ENCODE results near the gene DOCK6. TPM values are rescaled to one million over a fixed set of nuclear protein-coding genes. Genes with fewer than 3 reads are reported as not detected.
"Not testable (repeated sequence)": the region's sequence is repeated elsewhere in the genome, so short reads cannot be mapped to it uniquely, and the experiment has no call there.

DOCK6 gene
- total RNA-seq, 1 donor from 2014 or later, result 1.7 TPM

GRCh38 chr19:11196406-11197287 is 65.7 kb downstream of the DOCK6 start:
- DNase-seq, result no peak

- DNase-seq, result no peak
These were observed 66.6 kb downstream of the DOCK6 start for GRCh38 chr19:11195681-11196080.

GRCh38 chr19:11194656-11195558 is 67.4 kb downstream of the DOCK6 start:
- no peak for DNase-seq

GRCh38 chr19:11194173-11194572 is 68.2 kb downstream of the DOCK6 start:
- DNase-seq, result no peak

- DNase-seq, result no peak
These were observed 69.1 kb downstream of the DOCK6 start for GRCh38 chr19:11192957-11193939.

- no peak for DNase-seq
These were observed 70.4 kb downstream of the DOCK6 start for GRCh38 chr19:11191934-11192333.

GRCh38 chr19:11191273-11191755 is 71.0 kb downstream of the DOCK6 start:
- DNase-seq, result no peak

- no peak for DNase-seq
These were observed 71.8 kb downstream of the DOCK6 start for GRCh38 chr19:11190501-11190900.

- no peak for DNase-seq
These were observed 74.9 kb downstream of the DOCK6 start for GRCh38 chr19:11187441-11187840.

- DNase-seq, result no peak
These were observed 79.3 kb downstream of the DOCK6 start for GRCh38 chr19:11182994-11183393.

- no peak for DNase-seq
These were observed 80.8 kb downstream of the DOCK6 start for GRCh38 chr19:11181488-11181887.

GRCh38 chr19:11180975-11181374 is 81.3 kb downstream of the DOCK6 start:
- DNase-seq, result not testable (repeated sequence)

- DNase-seq, result no peak
These were observed 82.0 kb downstream of the DOCK6 start for GRCh38 chr19:11180346-11180745.

GRCh38 chr19:11179716-11180297 is 82.5 kb downstream of the DOCK6 start:
- no peak for DNase-seq

- DNase-seq, result not testable (repeated sequence)
These were observed 83.2 kb downstream of the DOCK6 start for GRCh38 chr19:11179145-11179465.

- DNase-seq, result no peak
These were observed 84.7 kb downstream of the DOCK6 start for GRCh38 chr19:11177592-11177991.

GRCh38 chr19:11176466-11177193 is 85.7 kb downstream of the DOCK6 start:
- no peak for DNase-seq

GRCh38 chr19:11175920-11176319 is 86.4 kb downstream of the DOCK6 start:
- DNase-seq, result no peak

GRCh38 chr19:11174336-11174735 is 88.0 kb downstream of the DOCK6 start:
- no peak for DNase-seq

GRCh38 chr19:11173516-11174155 is 88.7 kb downstream of the DOCK6 start:
- no peak for DNase-seq

Data from occipital lobe (tissue), 2 donors.